ENCODE data around the gene NDUFAF2. TPM values are rescaled to one million over a fixed set of nuclear protein-coding genes. Genes with fewer than 3 reads are reported as not detected.

NDUFAF2 gene
- total RNA-seq, 1 experiment from 2014 or later, result 44.5 TPM

DNA sequence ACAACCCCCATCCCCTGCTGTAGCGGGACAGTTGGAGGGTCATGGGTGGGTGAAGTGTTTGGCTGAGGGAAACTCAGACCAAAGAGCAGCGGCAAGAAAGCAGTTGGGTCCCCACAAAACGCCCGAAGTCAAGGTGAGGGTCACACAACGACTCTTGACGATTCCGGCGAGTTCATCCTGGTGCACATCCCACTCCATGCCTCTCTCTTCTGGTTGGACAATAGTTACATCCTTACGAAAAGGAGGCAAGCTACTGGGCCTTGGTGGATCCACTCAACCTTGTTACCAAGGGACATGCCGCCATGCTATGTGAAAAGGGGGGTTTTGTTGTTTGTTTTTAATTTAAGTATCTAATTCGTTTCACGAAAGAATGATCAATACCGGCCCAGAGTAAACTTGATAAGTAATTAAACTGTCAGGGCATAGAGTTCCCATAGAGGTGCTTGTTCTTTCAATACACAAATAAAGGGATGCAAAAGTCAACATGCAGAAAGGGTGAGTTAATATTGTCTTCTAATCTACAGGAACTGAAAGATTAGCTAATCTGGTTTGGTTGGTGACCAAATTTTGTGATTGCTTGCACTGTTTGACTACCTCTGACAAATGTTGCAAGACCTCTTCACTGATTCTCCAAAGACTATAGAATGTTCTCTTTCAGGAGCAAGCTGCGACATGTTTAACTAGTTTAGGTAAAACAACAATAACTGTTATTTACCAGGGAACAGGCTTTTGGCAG, 218.0 kb downstream of the NDUFAF2 start:
- no peaks in the 10 kb centered on the region for H3K9me3 Mint-ChIP-seq (ENCODE audit: low read depth, unreplicated experiment)
- DNase-seq, result peak; percentile 9
- intact Hi-C loops (cut with micrococcal nuclease; ENCODE audit: unreplicated experiment), result loop anchor here (2.0 to 10.0 kb wide), 5 partner anchors 92 to 762 kb away; no protein-coding TSS in a partner anchor
- H3K36me3 Mint-ChIP-seq (ENCODE audit: insufficient read depth, unreplicated experiment), result peaks cover 52% of the 10 kb centered on the region
- TSS peak; percentile 67 for BruUV-seq (replicated peaks)
- peaks cover 22% of the 10 kb centered on the region for H3K4me1 Mint-ChIP-seq (ENCODE audit: low read depth, unreplicated experiment)
- H3K27ac Mint-ChIP-seq (ENCODE audit: unreplicated experiment), result peak overlapping the region; percentile 95
- TF ChIP-seq CTCF (IDR thresholded peaks at IDR 0.05; ENCODE audit: unreplicated experiment), result no peak
- H3K4me3 Mint-ChIP-seq (ENCODE audit: low read depth, unreplicated experiment), result peak overlapping the region; percentile 90
- CTCF ChIA-PET, result interaction anchor here (0.6 to 1.5 kb wide), 4 partner anchors 13 to 169 kb away, joined by 3 read pairs; no protein-coding TSS in a partner anchor
- H3K27me3 Mint-ChIP-seq (ENCODE audit: unreplicated experiment), result no peaks in the 10 kb centered on the region

- no peak for DNase-seq
- H3K4me3 Mint-ChIP-seq (ENCODE audit: low read depth, unreplicated experiment), result peak overlapping the region; percentile 90
- no peak overlapping the region for H3K27ac Mint-ChIP-seq (ENCODE audit: unreplicated experiment)
- CTCF ChIA-PET, result interaction anchor here (0.7 to 1.5 kb wide), 4 partner anchors 127 to 168 kb away, joined by 3 to 5 read pairs (median 3); no protein-coding TSS in a partner anchor
- peaks cover 43% of the 10 kb centered on the region for H3K36me3 Mint-ChIP-seq (ENCODE audit: insufficient read depth, unreplicated experiment)
- TF ChIP-seq CTCF (IDR thresholded peaks at IDR 0.05; ENCODE audit: unreplicated experiment), result no peak
- H3K4me1 Mint-ChIP-seq (ENCODE audit: low read depth, unreplicated experiment), result peaks cover 29% of the 10 kb centered on the region
- no TSS peak for BruUV-seq (replicated peaks)
- no peaks in the 10 kb centered on the region for H3K9me3 Mint-ChIP-seq (ENCODE audit: low read depth, unreplicated experiment)
- no peaks in the 10 kb centered on the region for H3K27me3 Mint-ChIP-seq (ENCODE audit: unreplicated experiment)
- intact Hi-C loops (cut with micrococcal nuclease; ENCODE audit: unreplicated experiment), result loop anchor here (2.0 to 10.0 kb wide), 5 partner anchors 91 to 761 kb away; no protein-coding TSS in a partner anchor
Observed at GRCh38 chr5:61163905-61164304, 218.9 kb downstream of the NDUFAF2 start.

DNA sequence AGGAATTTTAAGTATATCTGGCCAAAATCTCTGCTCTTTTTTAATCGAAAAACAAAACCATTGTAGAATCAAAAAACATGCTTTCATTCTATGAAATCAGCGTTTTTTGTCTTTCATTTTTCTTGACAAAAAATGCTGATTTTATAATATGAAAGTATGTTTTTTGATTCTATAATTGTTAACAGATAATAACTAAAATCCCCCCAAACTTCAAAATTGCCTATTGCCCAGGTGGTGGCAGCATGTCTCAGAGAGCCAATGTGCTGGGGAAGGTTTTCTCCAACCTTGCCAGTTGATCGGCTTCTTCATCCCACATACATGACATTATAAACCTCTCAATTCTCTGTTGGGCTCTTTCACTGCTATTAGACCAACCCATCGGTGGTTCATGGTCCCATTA, 222.4 kb downstream of the NDUFAF2 start:
- H3K27me3 Mint-ChIP-seq (ENCODE audit: unreplicated experiment), result no peaks in the 10 kb centered on the region
- no TSS peak for BruUV-seq (replicated peaks)
- H3K9me3 Mint-ChIP-seq (ENCODE audit: low read depth, unreplicated experiment), result no peaks in the 10 kb centered on the region
- H3K36me3 Mint-ChIP-seq (ENCODE audit: insufficient read depth, unreplicated experiment), result peaks cover 12% of the 10 kb centered on the region
- peak; percentile 37 for DNase-seq
- intact Hi-C loops (cut with micrococcal nuclease; ENCODE audit: unreplicated experiment), result loop anchor here (1.0 to 10.0 kb wide), 2 partner anchors 163 to 757 kb away; no protein-coding TSS in a partner anchor
- TF ChIP-seq CTCF (IDR thresholded peaks at IDR 0.05; ENCODE audit: unreplicated experiment), result peak; percentile 16
- H3K27ac Mint-ChIP-seq (ENCODE audit: unreplicated experiment), result no peak overlapping the region
- H3K4me1 Mint-ChIP-seq (ENCODE audit: low read depth, unreplicated experiment), result peaks cover 16% of the 10 kb centered on the region
- H3K4me3 Mint-ChIP-seq (ENCODE audit: low read depth, unreplicated experiment), result no peak overlapping the region
- CTCF ChIA-PET, result no interaction called here

DNA sequence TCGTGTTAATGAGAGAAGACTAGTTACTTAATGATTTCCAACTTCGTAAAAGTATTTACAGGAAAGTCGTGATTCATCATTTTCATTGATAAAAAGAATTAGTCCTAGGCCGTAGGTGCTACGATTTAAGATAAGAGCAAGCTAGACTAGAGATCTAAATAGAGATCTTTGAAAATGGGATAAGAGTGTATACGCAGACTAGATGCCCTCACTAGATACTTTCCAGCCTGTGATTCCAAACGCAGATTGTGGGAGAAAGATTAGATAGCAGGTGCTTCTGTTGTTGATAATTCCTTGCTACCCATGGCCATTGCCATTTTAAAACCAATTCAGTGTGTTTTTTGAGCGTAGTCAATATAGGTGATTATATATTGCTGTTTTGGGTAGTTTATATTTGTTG, 223.9 kb downstream of the NDUFAF2 start:
- no TSS peak for BruUV-seq (replicated peaks)
- Mint-ChIP-seq H3K4me1 (ENCODE audit: low read depth, unreplicated experiment) (peaks cover 9% of the 10 kb centered on the region), H3K4me3 (ENCODE audit: low read depth, unreplicated experiment) (no peak overlapping the region), H3K36me3 (ENCODE audit: insufficient read depth, unreplicated experiment) (no peaks in the 10 kb centered on the region), H3K27me3 (ENCODE audit: unreplicated experiment) (no peaks in the 10 kb centered on the region), H3K9me3 (ENCODE audit: low read depth, unreplicated experiment) (no peaks in the 10 kb centered on the region), H3K27ac (ENCODE audit: unreplicated experiment) (no peak overlapping the region)
- no peak for TF ChIP-seq CTCF (IDR thresholded peaks at IDR 0.05; ENCODE audit: unreplicated experiment)
- CTCF ChIA-PET, result no interaction called here
- no peak for DNase-seq
- intact Hi-C loops (cut with micrococcal nuclease; ENCODE audit: unreplicated experiment), result loop anchor here (10.0 kb wide), 1 partner anchor 756 kb away; no protein-coding TSS in a partner anchor

All from Calu3 (cell line).